Endometrial microvascular endothelial cells (primary cell): ENCODE results near the gene EPHB6. TPM values are rescaled to one million over a fixed set of nuclear protein-coding genes. Genes with fewer than 3 reads are reported as not detected.

Experiments used
- in situ Hi-C: cut with HindIII; loops from 2 replicates; pipeline ENCODE4 v1.10.0; 2017; ENCODE audit warnings: low sequenced_read_pairs, low pct_unique_long_range_greater_than_20kb; ENCODE audit errors: inconsistent ontology term
- total RNA-seq: library from RNA; depleted of rRNA; stranded (reverse); fragments of >200 nt; gene quantifications from one replicate; pipeline ENCODE4 v1.2.3, GENCODE V29; 2015; ENCODE audit errors: inconsistent ontology term

Gene EPHB6
- total RNA-seq = not detected

GRCh38 chr7:142854372-142855113 is at the start of gene EPHB6:
Gene EPHB6, plus strand, starts transcription at chr7:142855076. Its CDS starts 8,152 bp downstream, at chr7:142863228.
- in situ Hi-C loops = no loop called here

DNA sequence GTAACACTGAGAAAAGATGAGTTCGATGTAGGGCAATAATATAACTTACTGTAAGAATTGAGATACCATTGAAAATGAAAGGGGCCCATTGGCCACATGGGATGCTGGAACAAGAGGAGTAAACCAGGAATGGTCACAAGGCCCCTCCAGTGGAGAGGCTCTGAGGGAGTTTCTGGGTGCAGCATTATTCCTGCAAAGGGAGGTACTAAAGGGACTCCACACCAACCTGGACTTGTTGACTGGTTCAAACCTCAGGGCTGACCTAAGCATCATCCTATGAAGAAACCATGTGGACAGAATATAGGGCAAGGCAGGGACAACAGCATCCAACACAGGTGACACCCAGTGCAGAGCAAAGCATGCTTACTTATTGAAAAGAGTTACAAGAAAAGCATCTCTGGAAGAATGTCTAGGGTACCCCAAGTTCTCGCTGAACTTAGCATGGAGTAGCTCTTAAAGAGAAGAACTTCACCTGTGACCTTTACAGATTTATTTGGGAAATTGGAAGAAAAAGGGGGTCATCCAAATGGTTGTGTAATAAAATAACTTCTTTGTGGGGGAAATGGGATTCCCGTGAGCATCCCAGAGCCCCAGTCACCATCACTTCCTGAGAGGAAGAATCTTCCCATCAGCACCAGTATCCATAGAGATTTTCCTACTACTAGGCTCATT is 49.4 kb upstream of the EPHB6 start:
- in situ Hi-C loops = no loop called here

DNA sequence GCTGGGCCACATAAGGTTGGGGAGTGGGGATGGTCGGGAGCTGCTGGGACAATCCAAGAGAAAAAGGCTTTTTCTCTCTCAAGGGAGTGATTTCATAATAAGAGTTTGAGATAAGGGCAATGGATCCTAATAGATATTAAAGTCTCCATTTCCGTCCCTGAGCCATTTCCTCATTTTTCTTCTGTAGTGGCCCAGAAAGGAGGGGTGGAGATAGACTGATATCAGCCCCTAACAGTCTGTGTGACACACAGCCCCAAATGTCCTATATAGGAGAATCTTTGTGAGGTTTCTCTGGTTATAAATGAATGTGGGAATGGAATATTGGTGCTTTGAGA is 48.9 kb upstream of the EPHB6 start:
- in situ Hi-C loops = no loop called here

GRCh38 chr7:142806957-142807356 is 47.9 kb upstream of the EPHB6 start:
- in situ Hi-C loops = no loop called here

DNA sequence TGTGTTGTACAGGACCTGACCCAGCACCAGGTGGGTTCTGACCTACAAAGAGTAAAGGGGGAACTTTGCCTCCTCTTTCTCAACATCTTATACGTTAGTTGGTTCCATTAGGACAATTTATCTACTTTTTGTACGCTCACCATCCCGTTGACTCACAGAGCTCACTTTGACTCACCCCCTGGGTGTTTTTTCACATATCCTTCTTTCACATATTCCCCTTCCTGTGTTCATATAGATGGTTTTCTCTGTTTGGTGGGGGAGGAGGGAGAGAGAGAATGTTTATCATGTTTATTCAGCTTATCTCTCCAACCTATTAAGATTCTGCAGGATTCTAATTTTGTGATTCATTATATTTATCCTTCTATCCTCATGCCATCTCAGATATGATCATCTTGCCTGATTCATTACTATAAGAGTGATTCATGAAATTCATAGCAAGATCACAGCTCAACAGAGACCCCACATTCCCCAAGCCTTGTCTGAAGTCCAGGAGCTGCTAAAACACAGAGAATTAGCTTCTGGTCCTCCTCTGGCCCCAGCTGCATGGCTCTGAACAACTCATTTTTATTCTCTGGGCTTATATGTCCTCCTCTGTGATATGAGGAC is 46.9 kb upstream of the EPHB6 start:
- in situ Hi-C loops = no loop called here

DNA sequence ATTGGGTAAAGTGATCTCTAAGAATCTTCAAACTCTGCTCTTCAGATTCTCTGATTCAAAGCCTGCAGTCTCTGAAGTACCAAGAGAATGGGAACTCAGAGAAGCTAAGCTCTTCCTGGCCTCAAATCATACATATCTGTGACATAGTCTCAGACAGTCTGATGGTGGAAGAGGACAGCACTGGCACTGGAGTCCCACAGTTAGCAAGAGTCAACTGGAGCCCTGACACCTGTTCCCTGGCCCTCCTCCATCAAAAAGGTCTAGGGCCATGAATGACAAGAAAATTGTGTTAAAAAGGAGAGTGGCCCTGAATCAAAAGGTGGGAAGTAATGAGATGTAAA is 46.4 kb upstream of the EPHB6 start:
- in situ Hi-C loops = no loop called here

GRCh38 chr7:142808802-142809583 is 45.9 kb upstream of the EPHB6 start:
- in situ Hi-C loops = no loop called here

- in situ Hi-C loops = no loop called here
Observed at GRCh38 chr7:142809671-142810070, 45.2 kb upstream of the EPHB6 start.

GRCh38 chr7:142811154-142811737 is 43.6 kb upstream of the EPHB6 start:
- in situ Hi-C loops = no loop called here

DNA sequence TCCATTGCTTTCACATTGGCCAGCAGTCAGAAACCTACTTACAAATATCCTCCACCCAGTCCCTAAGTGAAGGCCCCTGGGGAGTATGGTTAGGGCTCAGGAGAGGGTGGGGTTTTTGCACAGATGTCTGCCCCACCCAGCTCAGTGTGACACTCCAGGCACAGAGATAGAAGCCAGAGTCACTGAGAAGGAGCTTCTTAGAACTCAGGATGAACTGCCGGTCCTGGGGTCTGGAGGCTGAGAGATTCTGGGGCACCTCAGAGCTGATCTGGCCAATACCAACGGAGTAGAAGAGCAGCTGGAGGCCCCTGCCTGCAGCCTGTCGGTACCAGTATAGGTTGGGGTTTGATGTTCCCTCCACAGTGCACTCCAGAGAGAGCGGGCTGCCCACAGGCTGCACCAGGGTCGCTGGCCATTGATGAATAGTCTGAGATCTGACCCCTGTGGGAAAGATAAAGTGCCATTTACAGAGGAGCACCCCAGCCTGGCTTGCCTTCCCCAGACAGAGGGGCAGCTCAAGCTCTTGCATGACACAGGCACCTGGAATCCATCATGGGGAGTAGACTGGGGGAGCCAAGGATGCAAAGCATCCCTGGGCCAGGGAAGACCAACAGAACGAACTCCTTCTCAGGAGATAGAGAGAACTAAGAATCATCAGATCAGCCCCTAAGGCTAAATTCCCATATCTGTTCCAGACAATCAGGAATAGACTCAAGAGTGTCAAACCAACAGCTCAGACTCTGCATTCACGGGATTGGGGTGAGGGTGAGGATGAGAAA is 42.2 kb upstream of the EPHB6 start:
- in situ Hi-C loops = no loop called here

DNA sequence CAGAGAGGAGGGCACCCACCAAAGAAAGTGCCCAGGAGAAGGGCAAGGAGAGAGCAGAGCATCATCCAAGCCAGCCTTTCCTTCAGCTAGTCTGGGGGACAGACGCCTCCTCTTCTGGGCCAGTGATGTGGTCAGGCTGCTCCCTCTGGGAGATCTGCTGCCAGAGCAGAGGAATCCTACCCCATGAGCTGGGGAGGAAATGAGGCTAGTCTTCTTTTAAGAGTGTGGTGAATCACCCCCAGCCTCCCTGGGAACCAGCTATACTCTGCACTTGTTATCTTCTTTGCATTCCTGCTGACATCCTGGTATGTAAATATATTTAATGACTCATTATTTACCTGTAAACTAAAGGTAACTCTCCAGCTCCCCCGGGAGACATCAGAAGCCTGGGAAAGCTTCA is 41.6 kb upstream of the EPHB6 start:
- in situ Hi-C loops = no loop called here

DNA sequence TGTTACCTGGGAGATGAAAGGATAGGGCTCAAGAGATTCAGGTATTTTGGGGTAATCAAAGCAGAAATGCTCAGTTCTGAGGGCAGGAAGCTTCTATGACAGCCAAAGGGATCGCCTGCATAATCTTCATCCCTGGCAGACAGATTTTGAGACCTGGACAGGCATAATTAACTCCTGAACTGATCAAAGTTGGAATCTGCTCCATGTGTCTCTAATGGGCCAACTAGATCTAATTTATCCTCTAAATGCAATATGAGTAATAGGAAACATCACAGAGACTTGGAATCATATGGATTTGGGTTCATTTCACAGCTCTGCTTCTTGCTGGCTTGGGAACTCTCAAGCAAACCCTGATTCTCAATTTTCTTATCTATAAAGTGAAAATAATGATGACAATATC is 41.2 kb upstream of the EPHB6 start:
- in situ Hi-C loops = no loop called here

- in situ Hi-C loops = no loop called here
Observed at GRCh38 chr7:142814451-142814850, 40.4 kb upstream of the EPHB6 start.

GRCh38 chr7:142815134-142815533 is 39.7 kb upstream of the EPHB6 start:
- in situ Hi-C loops = no loop called here

GRCh38 chr7:142817506-142817905 is 37.4 kb upstream of the EPHB6 start:
- in situ Hi-C loops = no loop called here

DNA sequence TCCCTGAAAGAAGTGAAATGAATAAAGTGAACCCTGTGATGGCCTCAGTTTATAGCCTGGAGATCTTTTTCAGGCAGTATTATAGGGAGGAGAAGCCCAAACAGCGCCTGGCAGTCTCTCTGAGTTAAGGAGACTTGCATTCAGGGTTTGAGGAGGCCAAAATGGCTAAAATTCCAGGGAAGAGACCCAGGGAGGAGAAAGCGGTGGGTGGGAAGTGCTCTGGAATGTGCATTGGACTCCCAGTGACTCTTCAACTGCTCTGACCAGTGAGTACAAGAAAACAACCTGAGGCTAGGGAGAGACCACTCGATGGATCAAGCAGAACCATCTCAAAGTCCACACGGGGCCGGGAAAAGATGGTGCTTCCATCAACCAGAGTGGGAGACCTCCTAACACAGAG is 35.3 kb upstream of the EPHB6 start:
- in situ Hi-C loops = no loop called here

DNA sequence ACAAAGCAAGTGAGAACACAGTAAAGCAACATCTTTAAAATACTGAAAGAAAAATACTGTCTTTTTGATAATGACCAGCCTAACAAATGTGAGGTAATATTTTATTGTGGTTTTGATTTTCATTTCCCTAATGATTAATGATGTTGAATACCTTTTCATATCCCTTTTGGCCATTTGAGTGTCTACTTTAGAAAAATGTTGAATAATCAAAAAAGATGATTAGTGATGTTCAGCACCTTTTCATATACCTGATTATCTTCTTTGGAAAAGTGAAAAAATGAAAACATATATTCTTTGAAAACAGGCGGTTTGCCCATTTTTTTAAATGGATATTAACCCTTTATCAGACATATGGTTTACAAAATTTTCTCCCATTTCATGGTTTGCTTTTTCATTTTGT is 32.2 kb upstream of the EPHB6 start:
- in situ Hi-C loops = no loop called here

- in situ Hi-C loops = no loop called here
Observed at GRCh38 chr7:142827951-142828500, 26.9 kb upstream of the EPHB6 start.
